ENCODE measurements around the gene ARSA. TPM values are rescaled to one million over a fixed set of nuclear protein-coding genes. Genes with fewer than 3 reads are reported as not detected.

ARSA gene
- 29.4 and 41.8 TPM in 2 replicates for total RNA-seq

GRCh38 chr22:50627642-50628542, at the start of gene ARSA:
Gene ARSA (minus strand): TSS chr22:50628152. CDS start chr22:50627779, 373 bp downstream.

GRCh38 chr22:50672471-50673230, 44.7 kb upstream of the ARSA start, which contains the start of gene SHANK3:
Gene SHANK3 (plus strand): TSS chr22:50672823.

GRCh38 chr22:50600538-50600937, 27.4 kb downstream of the ARSA start, which contains the start of gene MAPK8IP2:
Gene MAPK8IP2 (plus strand): TSS chr22:50600793. CDS start chr22:50600819, 26 bp downstream.

GRCh38 chr22:50582493-50583293, 45.3 kb downstream of the ARSA start, which contains the start of gene CHKB:
Gene CHKB (minus strand): TSS chr22:50582849. CDS start chr22:50582781, 68 bp downstream.

GRCh38 chr22:50577987-50578775, 49.8 kb downstream of the ARSA start, which contains the start of gene CPT1B:
Gene CPT1B (minus strand): TSS chr22:50578427. CDS start chr22:50577915, 512 bp downstream.

Other genes starting within 250 kb of the ARSA start
- 58.5 and 60.5 TPM in 2 replicates for gene SBF1, start 153.1 kb downstream of the ARSA start, total RNA-seq
- 6.9 and 20.2 TPM in 2 replicates for gene ADM2, start 146.6 kb downstream of the ARSA start, total RNA-seq
- not detected in 2 replicates for gene MIOX, start 141.3 kb downstream of the ARSA start, total RNA-seq
- gene LMF2, start 120.5 kb downstream of the ARSA start, total RNA-seq, result 106 and 126 TPM in 2 replicates
- 62.6 and 65.2 TPM in 2 replicates for gene NCAPH2, start 119.9 kb downstream of the ARSA start, total RNA-seq
- 0.58 and 1.4 TPM in 2 replicates for gene SCO2, start 102.6 kb downstream of the ARSA start, total RNA-seq
- gene TYMP, start 98.1 kb downstream of the ARSA start, total RNA-seq, result 29.1 and 40.1 TPM in 2 replicates
- gene KLHDC7B, start 82.3 kb downstream of the ARSA start, total RNA-seq, result not detected in 2 replicates
- not detected in 2 replicates for gene SYCE3, start 65.2 kb downstream of the ARSA start, total RNA-seq
- gene CPT1B, start 49.7 kb downstream of the ARSA start, total RNA-seq, result 0.18 TPM in 1 of 2 replicates, not detected in the other
- gene CHKB, start 45.3 kb downstream of the ARSA start, total RNA-seq, result 20.2 and 30.6 TPM in 2 replicates
- under 0.01 TPM in 2 replicates for gene MAPK8IP2, start 27.4 kb downstream of the ARSA start, total RNA-seq
- 0.89 and 1.2 TPM in 2 replicates for gene SHANK3, start 44.7 kb upstream of the ARSA start, total RNA-seq
- gene ACR, start 110.1 kb upstream of the ARSA start, total RNA-seq, result not detected in 2 replicates
- gene RABL2B, start 155.5 kb upstream of the ARSA start, total RNA-seq, result 11.9 and 19.6 TPM in 2 replicates